HG03565 (cell line): Measurements from ENCODE around the gene RAPGEF1.
A peak's percentile ranks its signal among the peaks of the same experiment; 100 is the strongest.
"Not testable (repeated sequence)": the region's sequence is repeated elsewhere in the genome, so short reads cannot be mapped to it uniquely, and the experiment has no call there.

Experiments used
- ATAC-seq: cut with Tn5 transposase; IDR thresholded peaks from one replicate; pipeline ENCODE4 v1.9.1; 2021; ENCODE audit warnings: mild to moderate bottlenecking, moderate library complexity; ENCODE audit not compliant: unreplicated experiment

The RAPGEF1 gene

GRCh38 chr9:131656356-131657036, 83.4 kb downstream of the RAPGEF1 start:
- ATAC-seq, result peak; percentile 44

DNA sequence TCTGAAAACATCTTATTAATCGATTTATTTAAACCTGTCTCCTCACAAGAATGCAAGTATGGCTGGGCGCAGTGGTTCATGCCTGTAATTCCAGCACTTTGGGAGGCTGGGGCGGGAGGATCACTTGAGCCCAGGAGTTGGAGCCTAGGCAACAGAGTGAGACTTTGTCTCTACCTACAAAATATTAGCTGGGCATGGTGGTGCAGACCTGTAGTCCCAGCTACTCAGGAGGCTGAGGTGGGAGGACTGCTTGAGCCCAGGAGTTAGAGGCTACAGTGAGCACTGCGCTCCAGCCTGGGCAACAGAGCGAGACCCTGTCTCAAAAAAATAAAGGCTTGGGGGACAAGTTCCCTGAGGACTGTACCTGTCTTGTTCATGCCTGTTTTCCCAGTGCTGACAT, 85.5 kb downstream of the RAPGEF1 start:
- not testable (repeated sequence) for ATAC-seq

GRCh38 chr9:131651599-131651998, 88.3 kb downstream of the RAPGEF1 start:
- no peak for ATAC-seq

DNA sequence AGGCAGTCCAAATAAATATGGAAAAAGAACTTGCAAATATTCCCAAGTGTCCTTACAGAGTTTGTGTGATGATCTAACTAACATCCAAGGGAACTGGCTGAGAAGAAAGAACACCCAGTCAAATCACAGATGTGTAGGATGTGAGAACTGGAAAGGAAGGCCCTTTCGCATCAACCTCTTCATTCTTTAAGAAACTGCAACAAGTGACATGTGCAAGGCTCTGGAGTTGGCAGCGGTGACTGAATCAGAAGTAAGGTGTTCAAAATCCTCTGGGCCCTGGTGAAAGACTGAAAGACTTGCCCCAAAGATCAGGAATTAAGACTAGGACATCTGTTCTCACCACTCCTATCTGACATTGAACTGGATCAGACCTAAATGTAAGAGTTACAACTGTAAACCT, 88.7 kb downstream of the RAPGEF1 start:
- no peak for ATAC-seq

GRCh38 chr9:131650254-131650653, 89.6 kb downstream of the RAPGEF1 start:
- ATAC-seq, result no peak

GRCh38 chr9:131649646-131650045, 90.2 kb downstream of the RAPGEF1 start:
- ATAC-seq, result no peak

DNA sequence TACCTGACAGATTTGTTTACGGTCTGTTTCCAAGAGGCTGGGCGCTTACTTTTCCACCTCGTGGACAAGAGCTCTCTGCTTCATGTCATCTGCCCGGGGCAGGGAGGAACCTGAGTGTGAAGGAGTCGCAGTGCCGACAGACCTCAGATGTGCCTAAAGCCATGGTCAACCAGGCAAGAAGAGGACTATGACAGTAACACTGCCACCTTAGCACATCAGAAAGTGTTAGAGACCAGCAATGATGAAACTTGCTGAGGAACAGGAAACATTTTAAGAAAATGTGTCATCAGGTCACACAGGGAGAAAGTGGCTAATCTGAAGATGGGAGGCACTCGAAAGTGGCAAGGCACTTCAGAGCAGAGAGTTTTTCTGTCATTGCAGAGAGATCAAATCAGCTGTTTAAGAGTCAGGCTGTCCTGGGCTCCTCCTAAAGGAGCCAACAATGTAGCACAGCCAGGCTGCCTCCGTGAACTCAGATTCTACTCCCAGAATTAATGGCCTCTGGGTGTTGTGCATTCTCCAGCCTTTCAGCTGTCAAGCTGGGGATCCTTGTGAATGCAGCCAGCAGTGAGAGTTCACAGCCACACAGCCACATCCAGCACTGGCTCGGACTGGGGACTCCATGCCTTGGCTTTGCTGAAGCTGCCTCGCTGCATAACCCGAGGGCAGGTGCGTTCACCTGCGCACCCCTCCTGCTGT, 94.6 kb downstream of the RAPGEF1 start:
- ATAC-seq, result peak; percentile 38

DNA sequence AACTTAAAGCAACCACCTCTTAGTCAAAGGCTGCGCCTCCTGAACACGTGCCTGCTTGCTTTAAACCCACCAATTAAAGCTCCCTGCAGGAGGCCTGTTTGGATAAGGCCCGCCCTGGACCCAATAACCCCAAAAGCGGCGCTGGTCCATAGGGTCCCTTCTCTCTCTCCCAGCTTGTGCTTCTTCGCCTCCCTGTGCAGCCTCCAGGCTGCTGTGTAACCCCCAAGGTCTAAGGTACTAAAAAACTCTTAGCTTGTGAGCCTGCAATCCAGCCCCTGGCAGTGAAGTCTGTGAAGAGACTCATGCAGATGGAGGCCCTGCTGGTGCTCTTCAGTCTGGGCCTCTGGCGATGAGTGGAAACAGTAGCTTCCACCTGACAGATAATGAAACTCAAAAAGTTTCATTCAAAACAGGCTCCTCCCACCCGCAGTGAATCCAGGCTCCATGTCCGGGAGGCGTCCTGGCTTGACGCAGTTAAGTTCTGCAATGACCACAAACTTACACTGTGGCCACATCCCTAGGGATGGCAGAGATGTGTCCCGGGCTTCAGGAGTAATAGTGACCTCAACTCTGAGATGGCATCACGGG, 97.3 kb downstream of the RAPGEF1 start:
- no peak for ATAC-seq

DNA sequence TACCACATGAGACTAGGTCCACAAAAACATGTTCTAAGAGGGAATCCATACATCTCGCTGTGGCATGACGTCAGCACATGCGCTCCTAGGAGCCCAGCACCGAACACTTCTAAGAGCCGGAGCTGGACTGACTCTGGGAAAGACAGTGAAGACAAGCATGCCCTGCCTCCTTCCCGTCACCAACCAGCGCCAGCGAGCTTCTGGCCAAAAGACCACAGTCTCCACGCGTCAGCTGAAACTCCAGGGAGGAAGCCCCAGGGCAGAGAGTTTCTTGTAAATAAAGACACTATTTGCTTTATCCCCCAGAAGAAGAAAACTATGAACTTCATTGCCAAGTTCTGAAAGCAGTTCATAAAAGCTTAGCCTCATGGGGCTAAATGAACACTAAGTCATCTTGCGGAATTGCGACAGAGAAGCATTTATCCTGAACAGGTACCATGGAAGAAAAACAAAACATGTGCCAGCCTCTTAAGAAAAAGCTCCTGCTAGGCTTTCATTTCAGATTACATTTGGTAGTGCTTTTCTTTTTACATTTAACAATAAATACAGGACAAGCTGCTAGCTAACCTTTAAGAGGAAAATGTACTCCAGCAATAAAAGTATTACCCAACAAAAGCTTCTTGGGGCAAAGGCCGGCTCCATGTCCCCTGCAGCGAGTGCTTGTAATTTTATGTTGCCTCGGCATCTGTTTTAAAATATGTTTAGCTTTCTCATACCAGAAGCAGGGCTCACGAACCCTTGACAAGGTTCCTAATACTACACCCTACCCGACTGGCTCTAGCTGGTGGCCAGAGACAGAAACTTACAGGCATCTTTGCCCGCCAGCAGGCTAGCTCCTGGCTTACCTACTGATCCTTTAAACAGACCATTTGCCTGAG, 98.0 kb downstream of the RAPGEF1 start:
- ATAC-seq, result no peak

DNA sequence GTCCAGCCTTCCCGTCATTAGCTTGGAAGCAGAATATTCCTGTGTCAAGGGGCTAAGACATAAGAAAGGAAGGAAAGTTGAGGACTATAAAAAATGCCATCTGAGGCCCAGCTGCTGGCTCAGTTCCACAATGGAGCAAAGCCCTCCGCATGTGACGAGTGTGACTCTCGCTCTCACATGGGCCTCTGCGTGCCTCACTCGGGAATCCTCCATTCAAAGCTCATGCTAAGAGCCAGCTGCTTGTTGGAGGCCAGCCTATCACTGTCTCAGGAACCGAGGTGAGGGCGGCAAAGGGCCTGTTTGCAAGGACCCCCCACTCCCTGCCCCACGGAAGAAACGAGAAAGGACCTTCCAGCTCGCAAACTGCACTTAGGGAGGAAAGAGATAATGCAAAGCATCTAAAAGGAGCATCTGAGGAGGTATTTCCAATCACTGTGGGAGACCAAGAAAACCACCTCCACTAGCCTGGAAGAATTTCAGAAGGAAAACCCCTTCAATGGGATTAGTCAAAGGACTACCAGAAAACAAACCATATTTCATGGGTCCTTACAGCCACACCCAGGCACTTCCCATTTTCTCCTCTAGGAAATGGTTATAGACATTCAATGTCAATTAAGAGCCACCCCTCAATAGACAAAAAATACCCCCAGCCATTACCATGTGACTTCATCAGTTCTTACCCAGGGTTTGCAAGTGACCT, 99.3 kb downstream of the RAPGEF1 start:
- ATAC-seq, result no peak

DNA sequence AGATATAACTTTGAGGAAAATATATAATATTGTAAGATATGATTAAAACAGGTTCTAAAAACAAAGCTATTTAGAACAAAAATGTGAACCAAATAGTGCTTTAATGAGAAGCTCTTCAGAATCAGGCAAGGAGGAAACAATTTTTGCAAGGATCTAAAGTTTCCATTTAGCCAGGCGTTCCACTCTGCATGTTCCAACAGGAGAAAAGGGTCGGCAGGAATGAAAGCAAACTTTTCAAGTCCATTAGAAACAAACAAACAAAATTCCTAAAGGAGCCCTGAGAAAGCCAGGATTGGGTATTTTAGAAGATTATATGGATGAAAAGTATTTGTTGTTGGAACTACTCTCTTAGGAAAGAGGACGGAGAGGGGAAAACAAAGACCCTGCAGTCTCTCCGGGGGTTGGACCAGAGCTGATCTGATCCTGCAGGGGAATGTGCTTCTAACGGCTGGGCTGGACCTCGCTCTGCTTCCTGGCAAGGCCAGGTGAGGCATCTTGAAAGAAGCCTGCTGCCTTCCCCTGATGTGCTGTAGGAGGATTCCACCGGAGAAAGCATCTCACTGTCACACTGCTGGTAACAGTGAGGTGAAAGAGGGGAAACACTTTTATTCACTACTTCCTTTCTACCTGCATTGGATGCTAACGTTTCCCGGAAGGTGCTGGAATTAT, 100.0 kb downstream of the RAPGEF1 start:
- no peak for ATAC-seq

DNA sequence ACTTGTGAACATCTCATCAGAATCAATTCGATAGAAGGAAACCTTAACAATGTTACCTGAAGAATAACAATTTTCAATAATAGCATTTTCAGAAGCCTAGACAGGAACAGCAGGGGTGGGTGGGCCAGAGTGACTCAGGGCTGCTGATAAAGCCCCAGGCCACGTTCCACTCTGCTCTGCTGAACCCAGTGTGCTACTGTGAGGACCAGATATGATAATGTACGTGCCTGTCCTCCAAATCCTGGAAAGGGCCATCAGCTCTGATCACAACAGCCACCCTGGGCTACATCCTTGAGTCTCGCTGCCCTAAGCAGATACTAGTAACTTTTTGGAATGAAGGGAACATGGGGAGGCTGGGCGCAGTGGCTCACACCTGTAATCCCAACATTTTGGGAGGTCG, 103.3 kb downstream of the RAPGEF1 start:
- ATAC-seq, result no peak

GRCh38 chr9:131635892-131636291, 104.0 kb downstream of the RAPGEF1 start:
- no peak for ATAC-seq

DNA sequence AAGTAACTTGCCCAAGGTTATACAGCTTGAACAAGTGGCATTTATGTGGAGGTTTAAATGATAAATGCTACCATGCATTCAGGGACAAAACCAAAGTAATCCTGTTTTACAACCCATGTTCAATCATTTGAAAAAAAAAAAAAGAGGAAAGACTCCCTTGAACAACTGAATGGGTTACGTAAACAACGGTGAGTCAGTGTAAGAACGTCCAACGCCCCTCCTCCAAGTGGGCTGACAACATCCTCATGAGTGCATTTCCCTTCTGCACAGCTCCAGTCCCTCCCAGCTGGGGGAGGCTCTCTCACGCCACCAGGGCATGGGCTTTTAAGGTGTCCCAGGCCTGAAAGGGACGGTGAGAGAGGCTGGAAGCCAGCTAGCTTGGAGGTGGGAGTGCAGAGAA, 104.6 kb downstream of the RAPGEF1 start:
- ATAC-seq, result no peak

- no peak for ATAC-seq
Measured at GRCh38 chr9:131633491-131634031, 106.3 kb downstream of the RAPGEF1 start.

- ATAC-seq, result no peak
Measured at GRCh38 chr9:131631306-131631705, 108.6 kb downstream of the RAPGEF1 start.

DNA sequence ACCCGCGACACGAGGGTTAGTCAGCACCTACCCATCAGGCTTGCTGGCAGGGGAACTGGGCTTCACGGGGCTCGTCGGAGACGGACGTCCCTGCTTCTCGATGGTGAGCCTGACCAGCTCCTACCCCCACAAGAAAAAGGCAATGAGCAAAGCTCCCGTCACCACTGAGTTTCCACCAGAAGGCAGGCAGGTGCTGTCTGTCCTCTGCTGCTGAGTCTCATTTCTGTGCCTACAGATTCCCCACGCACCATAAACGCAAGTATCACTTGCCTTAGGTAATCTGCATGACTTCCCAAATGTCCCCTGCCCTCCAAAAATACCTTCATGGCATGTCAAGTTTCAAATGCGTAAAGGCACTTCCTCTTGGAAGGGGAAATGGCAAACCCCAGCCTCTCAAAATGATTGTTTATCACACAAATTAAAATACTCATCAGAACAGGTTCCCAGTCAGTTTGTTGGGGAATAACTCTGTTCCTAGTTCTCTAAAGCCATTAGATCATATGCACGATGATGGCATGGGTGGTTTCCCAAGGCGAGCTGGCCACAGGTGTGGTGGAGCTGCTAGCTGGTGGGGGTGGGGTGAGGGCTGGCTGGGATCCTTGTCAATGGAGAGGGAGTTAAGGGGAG, 109.6 kb downstream of the RAPGEF1 start:
- no peak for ATAC-seq

- ATAC-seq, result no peak
Measured at GRCh38 chr9:131629825-131630204, 110.1 kb downstream of the RAPGEF1 start.

- no peak for ATAC-seq
Measured at GRCh38 chr9:131629226-131629500, 110.7 kb downstream of the RAPGEF1 start.
